ENCODE measurements around the gene SLC9A2. TPM values are rescaled to one million over a fixed set of nuclear protein-coding genes. Genes with fewer than 3 reads are reported as not detected.

Gene SLC9A2
- total and polyA plus RNA-seq, 2 of the 13 experiments (the other 11 are each of a cell fraction or from before 2014, with no cell fraction given), result 0.02 TPM; not detected in 1

DNA sequence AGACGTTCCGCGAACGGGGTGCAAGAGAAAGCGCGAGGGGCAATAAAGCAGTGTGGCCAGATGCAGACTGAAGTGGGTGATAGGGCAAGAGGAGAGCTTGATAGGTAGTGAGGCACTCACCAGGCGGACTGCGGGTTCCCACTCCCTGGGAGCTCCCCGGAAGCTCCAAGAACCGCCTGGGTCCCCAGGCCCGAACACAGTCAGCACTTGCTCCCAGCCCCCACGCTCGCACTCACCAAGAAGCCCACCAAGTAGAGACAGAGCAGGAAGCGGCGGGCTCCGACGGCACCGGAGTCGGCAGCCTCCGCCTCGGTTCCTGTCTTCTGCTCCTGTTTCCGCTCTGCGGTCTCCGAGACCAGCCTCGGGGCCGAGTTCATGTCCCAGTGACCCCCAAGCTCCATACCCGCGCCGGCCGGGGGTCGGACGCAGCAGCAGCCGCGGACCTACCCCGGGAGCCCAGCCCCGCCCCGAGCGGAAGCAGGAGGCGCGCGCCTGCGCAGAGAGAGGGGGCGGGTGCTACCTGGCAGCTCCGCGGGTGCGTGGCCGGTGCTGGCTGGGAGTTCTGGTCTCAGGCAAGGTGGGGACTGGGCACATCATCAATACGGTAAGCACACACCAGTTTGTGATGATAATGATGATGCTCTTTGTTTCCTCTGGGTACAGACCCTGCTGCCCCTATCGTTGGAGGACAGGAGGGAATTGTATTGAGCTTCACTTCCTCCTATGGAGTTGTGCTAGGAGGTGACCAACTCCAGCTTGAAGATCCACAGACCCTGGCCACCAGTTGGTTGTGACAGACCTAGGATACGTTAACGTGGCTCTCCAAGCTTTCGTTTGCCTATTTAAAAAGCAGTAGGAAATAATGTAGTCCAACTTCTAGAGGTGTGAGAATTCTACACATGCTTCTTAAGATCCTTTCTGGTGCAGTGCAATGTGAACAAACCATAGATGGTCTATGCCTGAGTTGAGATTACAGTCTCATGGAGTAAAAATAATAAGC is 117.4 kb downstream of the SLC9A2 start (continued):
- TF ChIP-seq, protein P1, sequence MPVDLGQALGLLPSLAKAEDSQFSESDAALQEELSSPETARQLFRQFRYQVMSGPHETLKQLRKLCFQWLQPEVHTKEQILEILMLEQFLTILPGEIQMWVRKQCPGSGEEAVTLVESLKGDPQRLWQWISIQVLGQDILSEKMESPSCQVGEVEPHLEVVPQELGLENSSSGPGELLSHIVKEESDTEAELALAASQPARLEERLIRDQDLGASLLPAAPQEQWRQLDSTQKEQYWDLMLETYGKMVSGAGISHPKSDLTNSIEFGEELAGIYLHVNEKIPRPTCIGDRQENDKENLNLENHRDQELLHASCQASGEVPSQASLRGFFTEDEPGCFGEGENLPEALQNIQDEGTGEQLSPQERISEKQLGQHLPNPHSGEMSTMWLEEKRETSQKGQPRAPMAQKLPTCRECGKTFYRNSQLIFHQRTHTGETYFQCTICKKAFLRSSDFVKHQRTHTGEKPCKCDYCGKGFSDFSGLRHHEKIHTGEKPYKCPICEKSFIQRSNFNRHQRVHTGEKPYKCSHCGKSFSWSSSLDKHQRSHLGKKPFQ (CRISPR knock-in tag; IDR thresholded peaks at IDR 0.05; ENCODE audit: insufficient replicate concordance), result peak; percentile 90
- TF ChIP-seq GABPB1 (CRISPR knock-in tag; IDR thresholded peaks at IDR 0.05) (peak; percentile 97), DMAP1 (CRISPR knock-in tag; IDR thresholded peaks at IDR 0.05) (peak; percentile 76), KLF12 (CRISPR knock-in tag; IDR thresholded peaks at IDR 0.05; ENCODE audit: borderline replicate concordance) (peak; percentile 57; the same call in 1 of the 2 replicates), PHF5A (CRISPR knock-in tag; IDR thresholded peaks at IDR 0.05; ENCODE audit: low read depth, unreplicated experiment) (peak; percentile 85), TSC22D2 (CRISPR knock-in tag; IDR thresholded peaks at IDR 0.05; ENCODE audit: borderline replicate concordance) (peak; percentile 72; the same call in 1 of the 2 replicates), ZNF235 (CRISPR knock-in tag; IDR thresholded peaks at IDR 0.05; ENCODE audit: borderline replicate concordance) (no peak), ZNF564 (CRISPR knock-in tag; IDR thresholded peaks at IDR 0.05) (peak; percentile 25), MIER3 (CRISPR knock-in tag; IDR thresholded peaks at IDR 0.05; ENCODE audit: borderline replicate concordance) (peak; percentile 11; the same call in 1 of the 2 replicates), NFKB2 (CRISPR knock-in tag; IDR thresholded peaks at IDR 0.05; ENCODE audit: borderline replicate concordance) (peak; percentile 90), SMAD3 (CRISPR knock-in tag; IDR thresholded peaks at IDR 0.05) (0 out of 2 replicates have a peak, but pooled peaks have one; percentile 38), ETV5 (CRISPR knock-in tag; IDR thresholded peaks at IDR 0.05; ENCODE audit: borderline replicate concordance) (peak; percentile 88), SOX13 (IDR thresholded peaks at IDR 0.05) (peak; percentile 30; the same call in 1 of the 2 replicates), SOX13 (CRISPR knock-in tag; conservative IDR thresholded peaks at IDR 0.05 in 1 of 2, IDR thresholded peaks at IDR 0.05 in 1 of 2) (no peak; a peak in 1 of 4 replicates), SOX6 (IDR thresholded peaks at IDR 0.05) (no peak), SOX6 (CRISPR knock-in tag; IDR thresholded peaks at IDR 0.05) (peak; percentile 58), FOXK2 (IDR thresholded peaks at IDR 0.05) (no peak), ZFP37 (CRISPR knock-in tag; IDR thresholded peaks at IDR 0.05; ENCODE audit: borderline replicate concordance) (no peak), ZNF383 (CRISPR knock-in tag; IDR thresholded peaks at IDR 0.05; ENCODE audit: borderline replicate concordance) (no peak), NFE2L2 (IDR thresholded peaks at IDR 0.05; ENCODE audit: low read length) (no peak)
- TF ChIP-seq, protein P2, sequence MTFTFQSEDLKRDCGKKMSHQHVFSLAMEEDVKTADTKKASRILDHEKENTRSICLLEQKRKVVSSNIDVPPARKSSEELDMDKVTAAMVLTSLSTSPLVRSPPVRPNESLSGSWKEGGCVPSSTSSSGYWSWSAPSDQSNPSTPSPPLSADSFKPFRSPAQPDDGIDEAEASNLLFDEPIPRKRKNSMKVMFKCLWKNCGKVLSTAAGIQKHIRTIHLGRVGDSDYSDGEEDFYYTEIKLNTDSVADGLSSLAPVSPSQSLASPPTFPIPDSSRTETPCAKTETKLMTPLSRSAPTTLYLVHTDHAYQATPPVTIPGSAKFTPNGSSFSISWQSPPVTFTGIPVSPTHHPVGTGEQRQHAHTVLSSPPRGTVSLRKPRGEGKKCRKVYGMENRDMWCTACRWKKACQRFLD (CRISPR knock-in tag; IDR thresholded peaks at IDR 0.05; ENCODE audit: borderline replicate concordance), result peak; percentile 92
- TF ChIP-seq, protein P3, sequence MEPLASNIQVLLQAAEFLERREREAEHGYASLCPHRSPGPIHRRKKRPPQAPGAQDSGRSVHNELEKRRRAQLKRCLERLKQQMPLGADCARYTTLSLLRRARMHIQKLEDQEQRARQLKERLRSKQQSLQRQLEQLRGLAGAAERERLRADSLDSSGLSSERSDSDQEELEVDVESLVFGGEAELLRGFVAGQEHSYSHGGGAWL (CRISPR knock-in tag; IDR thresholded peaks at IDR 0.05), result peak; percentile 95
- TF ChIP-seq, protein P4, sequence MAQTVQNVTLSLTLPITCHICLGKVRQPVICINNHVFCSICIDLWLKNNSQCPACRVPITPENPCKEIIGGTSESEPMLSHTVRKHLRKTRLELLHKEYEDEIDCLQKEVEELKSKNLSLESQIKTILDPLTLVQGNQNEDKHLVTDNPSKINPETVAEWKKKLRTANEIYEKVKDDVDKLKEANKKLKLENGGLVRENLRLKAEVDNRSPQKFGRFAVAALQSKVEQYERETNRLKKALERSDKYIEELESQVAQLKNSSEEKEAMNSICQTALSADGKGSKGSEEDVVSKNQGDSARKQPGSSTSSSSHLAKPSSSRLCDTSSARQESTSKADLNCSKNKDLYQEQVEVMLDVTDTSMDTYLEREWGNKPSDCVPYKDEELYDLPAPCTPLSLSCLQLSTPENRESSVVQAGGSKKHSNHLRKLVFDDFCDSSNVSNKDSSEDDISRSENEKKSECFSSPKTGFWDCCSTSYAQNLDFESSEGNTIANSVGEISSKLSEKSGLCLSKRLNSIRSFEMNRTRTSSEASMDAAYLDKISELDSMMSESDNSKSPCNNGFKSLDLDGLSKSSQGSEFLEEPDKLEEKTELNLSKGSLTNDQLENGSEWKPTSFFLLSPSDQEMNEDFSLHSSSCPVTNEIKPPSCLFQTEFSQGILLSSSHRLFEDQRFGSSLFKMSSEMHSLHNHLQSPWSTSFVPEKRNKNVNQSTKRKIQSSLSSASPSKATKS (CRISPR knock-in tag; IDR thresholded peaks at IDR 0.05), result no peak

Data from HepG2 (cell line).